SK-N-SH (cell line): ENCODE data around the gene ZNF143. TPM values are rescaled to one million over a fixed set of nuclear protein-coding genes. Genes with fewer than 3 reads are reported as not detected.

Source experiments
- CTCF ChIA-PET: fragments of 300-600, 350-600 bp; formaldehyde crosslinking; extraction: SDS; loops from one replicate; lab custom pipeline; 2021; lab: Yijun Ruan, JAX
- POLR2A ChIA-PET: fragments of 350-600 bp; sonication (Branson Sonifier 250); formaldehyde crosslinking; extraction: SDS; loops from one replicate; lab custom pipeline; 2020; ENCODE audit warnings: antibody characterized with exemption, inconsistent platforms; lab: Yijun Ruan, JAX
- DNase-seq: peaks from one replicate; pipeline ENCODE4 v3.0.0; 2012
- H2AFZ ChIP-seq: fragments of 200-600 bp; sonication (generic); 2 replicates; pipeline ENCODE4 v1.8.1; 2016; ENCODE audit warnings: antibody characterized with exemption, mild to moderate bottlenecking, low read depth
- H3F3A ChIP-seq: fragments of 200-600 bp; sonication (generic); replicated peaks from 2 replicates; pipeline ENCODE3; 2016; ENCODE audit warnings: antibody characterized with exemption, mild to moderate bottlenecking; ENCODE audit not compliant: insufficient read depth
- H3K27ac ChIP-seq, 2 experiments: fragments of 200-500 bp in 1 of 2; fragments of 200-600 bp in 1 of 2; sonication (Bioruptor generic) in 1 of 2; sonication (generic), shearing (Covaris generic) in 1 of 2; 2 replicates each; pipeline versions ENCODE4 v1.5.1 to v1.6.1; 2014 to 2016; ENCODE audit warnings: low read depth in 2 of 2, inconsistent platforms in 1 of 2, low read length in 1 of 2, mild to moderate bottlenecking in 1 of 2, mixed read lengths in 1 of 2
- H3K27me3 ChIP-seq: fragments of 200-600 bp; sonication (generic), shearing (Covaris generic); 2 replicates; pipeline ENCODE4 v1.6.1; 2016; ENCODE audit warnings: mixed run types; ENCODE audit not compliant: insufficient read depth
- H3K36me3 ChIP-seq, 2 experiments: fragments of 200-500 bp in 1 of 2; fragments of 200-600 bp in 1 of 2; sonication (Bioruptor generic) in 1 of 2; sonication (generic) in 1 of 2; replicated peaks in 1 of 2; 2 replicates each; pipeline versions ENCODE3 to v1.5.1; 2014 to 2016; ENCODE audit warnings: low read length in 1 of 2, mild to moderate bottlenecking in 1 of 2; ENCODE audit not compliant: insufficient read depth in 2 of 2, control insufficient read depth in 1 of 2
- H3K4me1 ChIP-seq, 2 experiments: fragments of 200-500 bp in 1 of 2; fragments of 200-600 bp in 1 of 2; sonication (Bioruptor generic) in 1 of 2; sonication (generic), shearing (Covaris generic) in 1 of 2; 2 replicates each; pipeline versions ENCODE4 v1.5.1 to v1.6.1; 2014 to 2016; ENCODE audit warnings: low read depth in 1 of 2, low read length in 1 of 2, mixed run types in 1 of 2; ENCODE audit not compliant: insufficient read depth in 2 of 2, control insufficient read depth in 1 of 2
- H3K4me2 ChIP-seq: fragments of 200-600 bp; sonication (generic), shearing (Covaris generic); 2 replicates; pipeline ENCODE4 v1.6.1; 2017; ENCODE audit warnings: mixed run types
- H3K4me3 ChIP-seq, 2 experiments: fragments of 200-500 bp in 1 of 2; fragments of 200-600 bp in 1 of 2; sonication (Bioruptor generic) in 1 of 2; sonication (generic), shearing (Covaris generic) in 1 of 2; 2 replicates each; pipeline versions ENCODE4 v1.5.1 to v1.8.1; 2014 to 2016; ENCODE audit warnings: low read depth in 2 of 2, inconsistent platforms in 1 of 2, low read length in 1 of 2, mild to moderate bottlenecking in 1 of 2, mixed read lengths in 1 of 2, moderate library complexity in 1 of 2
- H3K79me2 ChIP-seq: fragments of 200-600 bp; sonication (generic); 2 replicates; pipeline ENCODE4 v1.8.1; 2017; ENCODE audit warnings: mild to moderate bottlenecking; ENCODE audit not compliant: insufficient read depth
- H3K9ac ChIP-seq: fragments of 200-600 bp; sonication (generic); 2 replicates; pipeline ENCODE4 v1.6.1; 2017; ENCODE audit warnings: mixed run types
- H3K9me2 ChIP-seq: fragments of 200-600 bp; sonication (generic); 2 replicates; pipeline ENCODE4 v1.6.1; 2017; ENCODE audit warnings: mixed run types
- H3K9me3 ChIP-seq: fragments of 200-600 bp; sonication (generic); 2 replicates; pipeline ENCODE4 v1.6.1; 2017; ENCODE audit warnings: mixed run types, mild to moderate bottlenecking, moderate library complexity
- H4K20me1 ChIP-seq: fragments of 200-600 bp; sonication (generic); 2 replicates; pipeline ENCODE4 v1.6.1; 2017; ENCODE audit warnings: mild to moderate bottlenecking, mixed run types; ENCODE audit not compliant: insufficient read depth
- CHD2 ChIP-seq: fragments of 150-350 bp; IDR thresholded peaks from 2 replicates; pipeline ENCODE4 v1.6.1; 2018; ENCODE audit warnings: low read length; ENCODE audit not compliant: partially characterized antibody
- ELF1 ChIP-seq: IDR thresholded peaks from 2 replicates; pipeline ENCODE4 v1.4.0; 2012
- EP300 ChIP-seq, 2 experiments: IDR thresholded peaks; 2 replicates each; pipeline versions ENCODE4 v1.4.0 to v1.6.1; 2012; ENCODE audit warnings: borderline replicate concordance in 1 of 2, low read depth in 1 of 2, low read length in 1 of 2
- FOSL2 ChIP-seq: IDR thresholded peaks from 2 replicates; pipeline ENCODE4 v1.4.0; 2012; ENCODE audit warnings: low read depth, mild to moderate bottlenecking, moderate library complexity, borderline replicate concordance
- FOXJ3 ChIP-seq: sonication (generic); formaldehyde crosslinking; IDR thresholded peaks from 2 replicates; pipeline ENCODE4 v1.5.1; 2020; ENCODE audit warnings: mild to moderate bottlenecking, missing genetic modification reagents
- FOXM1 ChIP-seq: IDR thresholded peaks from 2 replicates; pipeline ENCODE4 v1.4.0; 2012; ENCODE audit warnings: low read depth, mild to moderate bottlenecking
- GABPA ChIP-seq: IDR thresholded peaks from 2 replicates; pipeline ENCODE4 v1.4.0; 2012; ENCODE audit warnings: low read depth, mild to moderate bottlenecking
- GATA2 ChIP-seq: sonication (generic); formaldehyde crosslinking; IDR thresholded peaks from 2 replicates; pipeline ENCODE4 v1.5.0; 2020; ENCODE audit warnings: mild to moderate bottlenecking, missing genetic modification reagents
- MEF2A ChIP-seq: IDR thresholded peaks from 2 replicates; pipeline ENCODE4 v1.4.0; 2012; ENCODE audit warnings: low read depth, borderline replicate concordance
- MXI1 ChIP-seq: IDR thresholded peaks from 2 replicates; pipeline ENCODE4 v1.6.1; 2012; ENCODE audit warnings: mild to moderate bottlenecking, low read depth, low read length, improper control_type of control experiment
- NRF1 ChIP-seq: IDR thresholded peaks from 2 replicates; pipeline ENCODE4 v1.6.1; 2012; ENCODE audit warnings: low read depth, mild to moderate bottlenecking, low read length
- POLR2AphosphoS5 ChIP-seq: IDR thresholded peaks from 2 replicates; pipeline ENCODE4 v1.6.1; 2012; ENCODE audit warnings: low read depth, low read length
- RAD21 ChIP-seq: IDR thresholded peaks from 2 replicates; pipeline ENCODE4 v1.6.1; 2012; ENCODE audit warnings: mild to moderate bottlenecking, low read length
- REST ChIP-seq: IDR thresholded peaks from 2 replicates; pipeline ENCODE4 v1.6.1; 2012; ENCODE audit warnings: mild to moderate bottlenecking, low read depth, low read length, moderate library complexity
- RFX5 ChIP-seq: IDR thresholded peaks from 2 replicates; pipeline ENCODE4 v1.6.1; 2012; ENCODE audit warnings: mild to moderate bottlenecking, improper control_type of control experiment, low read length
- RXRA ChIP-seq: IDR thresholded peaks from 2 replicates; pipeline ENCODE4 v1.4.0; 2012; ENCODE audit warnings: low read depth, mild to moderate bottlenecking, borderline replicate concordance
- SIN3A ChIP-seq: IDR thresholded peaks from 2 replicates; pipeline ENCODE4 v1.6.1; 2012; ENCODE audit warnings: low read depth, mild to moderate bottlenecking, low read length, moderate library complexity, borderline replicate concordance
- TCF12 ChIP-seq: IDR thresholded peaks from 2 replicates; pipeline ENCODE4 v1.4.0; 2012
- USF1 ChIP-seq: IDR thresholded peaks from 2 replicates; pipeline ENCODE4 v1.4.0; 2012; ENCODE audit warnings: low read depth, borderline replicate concordance
- YY1 ChIP-seq: IDR thresholded peaks from 2 replicates; pipeline ENCODE4 v1.4.0; 2012; ENCODE audit warnings: low read depth, mild to moderate bottlenecking
- WGBS: methylation state at CpG from one replicate; pipeline ENCODE4 v1.1.6; 2017; ENCODE audit warnings: low lambda C conversion rate; 5-methylcytosine and 5-hydroxymethylcytosine counted together
- polyA plus RNA-seq, 3 experiments: library from polyadenylated mRNA; depleted of rRNA; stranded (reverse); fragments of >200 nt; gene quantifications; 2 replicates each; pipeline ENCODE4 v1.2.3, GENCODE V29; 2012
- TF ChIP-seq, protein P1 (sequence below): fragments of 150-350 bp; IDR thresholded peaks from 2 replicates; pipeline ENCODE4 v1.6.1; 2016; ENCODE audit warnings: mild to moderate bottlenecking, low read depth, low read length
- TF ChIP-seq, protein P2 (sequence below): IDR thresholded peaks from 2 replicates; pipeline ENCODE4; 2012

Gene ZNF143
- polyA plus RNA-seq, 1 of the 3 experiments (the other 2 are of a cell fraction) = 11.3 TPM

DNA sequence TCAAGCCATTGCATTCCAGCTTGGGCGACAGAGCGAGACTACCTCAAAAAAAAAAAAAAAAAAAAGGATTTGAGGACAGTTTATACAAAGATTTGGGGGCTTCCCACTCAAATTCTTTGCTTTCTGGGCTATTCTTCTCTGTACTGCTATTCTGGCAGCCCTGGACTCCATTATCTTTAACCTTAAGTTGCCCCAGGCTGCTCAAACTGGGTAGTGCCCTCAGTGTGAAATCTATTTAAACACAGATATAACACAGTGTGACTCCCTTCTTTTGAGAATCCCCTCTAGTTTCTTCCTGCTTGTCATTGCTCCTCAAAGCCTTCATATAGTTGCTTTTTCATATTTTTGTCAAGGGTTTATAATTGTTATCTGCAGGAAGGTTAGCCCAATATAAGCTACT is 63.2 kb downstream of the ZNF143 start:
- no peak for DNase-seq
- Histone ChIP-seq H3K4me2 (no peak overlapping the region; the same call in 1 of the 2 replicates), H3K4me3 (no peak overlapping the region), H4K20me1 (no peaks in the 10 kb centered on the region), H3K9me3 (no peaks in the 10 kb centered on the region), H3K79me2 (no peaks in the 10 kb centered on the region), H3K9me2 (no peaks in the 10 kb centered on the region), H3F3A (peaks cover 46% of the 10 kb centered on the region), H3K27ac (peak overlapping the region in 1 of 2 experiments; percentile 71; a peak in 2 of 4 replicates), H3K27me3 (no peaks in the 10 kb centered on the region), H3K9ac (0 out of 2 replicates have a peak overlapping the region, but pooled peaks have one; percentile 15), H3K4me1 (peaks cover 0 to 28% of the 10 kb centered on the region in 2 experiments), H3K36me3 (peaks cover 0 to 10% of the 10 kb centered on the region in 2 experiments), H2AFZ (no peak overlapping the region)
- TF ChIP-seq SIN3A (no peak), FOSL2 (no peak), POLR2AphosphoS5 (no peak), MEF2A (no peak), USF1 (no peak), GATA2 (CRISPR knock-in tag) (no peak), NRF1 (no peak), GABPA (no peak), ELF1 (no peak), MXI1 (no peak), EP300 (IDR thresholded peaks at IDR 0.05; ENCODE audit: borderline replicate concordance in 1 of 2, low read depth in 1 of 2, low read length in 1 of 2) (no peak)
- 97% methylated on average over 2 of the region's 2 CpGs for WGBS
- CTCF ChIA-PET = interaction anchor here (1.9 kb wide), 1 partner anchor 17 kb away, joined by 9 read pairs; no protein-coding TSS in a partner anchor
- POLR2A ChIA-PET = no interaction called here

DNA sequence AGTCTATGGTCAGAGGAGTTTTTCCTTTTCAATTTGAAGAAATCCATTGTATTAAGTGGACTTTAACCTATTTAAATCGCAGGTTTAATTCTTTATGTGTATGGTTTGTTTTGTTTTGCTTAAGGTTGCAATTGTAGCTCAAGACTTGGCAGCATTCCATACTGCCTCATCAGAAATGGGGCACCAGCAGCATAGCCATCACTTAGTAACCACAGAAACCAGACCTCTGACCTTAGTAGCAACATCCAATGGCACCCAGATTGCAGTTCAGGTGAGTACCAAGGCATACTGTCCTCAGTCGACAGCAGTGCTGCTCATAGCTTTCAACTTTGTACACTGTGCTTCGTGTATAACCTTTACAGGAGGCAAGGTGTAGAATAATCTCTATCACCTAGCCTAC is 64.3 kb downstream of the ZNF143 start:
- Histone ChIP-seq H3K27ac (peak overlapping the region in 1 of 2 experiments; percentile 71; a peak in 2 of 4 replicates), H3K9me2 (no peaks in the 10 kb centered on the region), H3K4me3 (no peak overlapping the region), H3K9ac (no peak overlapping the region), H3K36me3 (peaks cover 0 to 10% of the 10 kb centered on the region in 2 experiments), H3K27me3 (no peaks in the 10 kb centered on the region), H2AFZ (no peak overlapping the region), H4K20me1 (no peaks in the 10 kb centered on the region), H3K79me2 (no peaks in the 10 kb centered on the region), H3K4me2 (peak overlapping the region; percentile 27; the same call in 1 of the 2 replicates), H3K4me1 (peaks cover 7 to 35% of the 10 kb centered on the region in 2 experiments), H3K9me3 (no peaks in the 10 kb centered on the region), H3F3A (peaks cover 46% of the 10 kb centered on the region)
- CTCF ChIA-PET = interaction anchor here (1.2 to 1.9 kb wide), 3 partner anchors 10 to 18 kb away, joined by 3 to 9 read pairs (median 6); no protein-coding TSS in a partner anchor
- POLR2A ChIA-PET = no interaction called here
- 91% methylated on average over 3 of the region's 3 CpGs for WGBS
- no peak for DNase-seq
- no peak for TF ChIP-seq REST
- no peak for TF ChIP-seq RXRA
- TF ChIP-seq, protein P1, sequence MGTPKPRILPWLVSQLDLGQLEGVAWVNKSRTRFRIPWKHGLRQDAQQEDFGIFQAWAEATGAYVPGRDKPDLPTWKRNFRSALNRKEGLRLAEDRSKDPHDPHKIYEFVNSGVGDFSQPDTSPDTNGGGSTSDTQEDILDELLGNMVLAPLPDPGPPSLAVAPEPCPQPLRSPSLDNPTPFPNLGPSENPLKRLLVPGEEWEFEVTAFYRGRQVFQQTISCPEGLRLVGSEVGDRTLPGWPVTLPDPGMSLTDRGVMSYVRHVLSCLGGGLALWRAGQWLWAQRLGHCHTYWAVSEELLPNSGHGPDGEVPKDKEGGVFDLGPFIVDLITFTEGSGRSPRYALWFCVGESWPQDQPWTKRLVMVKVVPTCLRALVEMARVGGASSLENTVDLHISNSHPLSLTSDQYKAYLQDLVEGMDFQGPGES = no peak
- TF ChIP-seq GATA2 (CRISPR knock-in tag) = no peak
- no peak for TF ChIP-seq FOXM1
- no peak for TF ChIP-seq FOXJ3 (CRISPR knock-in tag)
- no peak for TF ChIP-seq MXI1
- TF ChIP-seq RAD21 = no peak
- no peak for TF ChIP-seq ELF1
- no peak for TF ChIP-seq SIN3A
- no peak for TF ChIP-seq NRF1
- TF ChIP-seq EP300 (IDR thresholded peaks at IDR 0.05; ENCODE audit: borderline replicate concordance in 1 of 2, low read depth in 1 of 2, low read length in 1 of 2) = no peak
- TF ChIP-seq, protein P2, sequence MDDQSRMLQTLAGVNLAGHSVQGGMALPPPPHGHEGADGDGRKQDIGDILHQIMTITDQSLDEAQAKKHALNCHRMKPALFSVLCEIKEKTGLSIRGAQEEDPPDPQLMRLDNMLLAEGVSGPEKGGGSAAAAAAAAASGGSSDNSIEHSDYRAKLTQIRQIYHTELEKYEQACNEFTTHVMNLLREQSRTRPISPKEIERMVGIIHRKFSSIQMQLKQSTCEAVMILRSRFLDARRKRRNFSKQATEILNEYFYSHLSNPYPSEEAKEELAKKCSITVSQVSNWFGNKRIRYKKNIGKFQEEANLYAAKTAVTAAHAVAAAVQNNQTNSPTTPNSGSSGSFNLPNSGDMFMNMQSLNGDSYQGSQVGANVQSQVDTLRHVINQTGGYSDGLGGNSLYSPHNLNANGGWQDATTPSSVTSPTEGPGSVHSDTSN = no peak
- TF ChIP-seq TCF12 = no peak
- no peak for TF ChIP-seq CHD2
- no peak for TF ChIP-seq POLR2AphosphoS5
- no peak for TF ChIP-seq RFX5
- TF ChIP-seq YY1 = no peak
